Measurements from ENCODE around the gene TEX13C. TPM values are rescaled to one million over a fixed set of nuclear protein-coding genes. Genes with fewer than 3 reads are reported as not detected.

TEX13C gene
- total RNA-seq (2021) (not detected in 2 replicates), Bru-seq, nascent RNA (not detected), BruChase-seq, experiment 1, labeled RNA remaining after a 2-hour chase (not detected), BruChase-seq, experiment 2, labeled RNA remaining after a 6-hour chase (not detected)
- long read RNA-seq: 0 reads

DNA sequence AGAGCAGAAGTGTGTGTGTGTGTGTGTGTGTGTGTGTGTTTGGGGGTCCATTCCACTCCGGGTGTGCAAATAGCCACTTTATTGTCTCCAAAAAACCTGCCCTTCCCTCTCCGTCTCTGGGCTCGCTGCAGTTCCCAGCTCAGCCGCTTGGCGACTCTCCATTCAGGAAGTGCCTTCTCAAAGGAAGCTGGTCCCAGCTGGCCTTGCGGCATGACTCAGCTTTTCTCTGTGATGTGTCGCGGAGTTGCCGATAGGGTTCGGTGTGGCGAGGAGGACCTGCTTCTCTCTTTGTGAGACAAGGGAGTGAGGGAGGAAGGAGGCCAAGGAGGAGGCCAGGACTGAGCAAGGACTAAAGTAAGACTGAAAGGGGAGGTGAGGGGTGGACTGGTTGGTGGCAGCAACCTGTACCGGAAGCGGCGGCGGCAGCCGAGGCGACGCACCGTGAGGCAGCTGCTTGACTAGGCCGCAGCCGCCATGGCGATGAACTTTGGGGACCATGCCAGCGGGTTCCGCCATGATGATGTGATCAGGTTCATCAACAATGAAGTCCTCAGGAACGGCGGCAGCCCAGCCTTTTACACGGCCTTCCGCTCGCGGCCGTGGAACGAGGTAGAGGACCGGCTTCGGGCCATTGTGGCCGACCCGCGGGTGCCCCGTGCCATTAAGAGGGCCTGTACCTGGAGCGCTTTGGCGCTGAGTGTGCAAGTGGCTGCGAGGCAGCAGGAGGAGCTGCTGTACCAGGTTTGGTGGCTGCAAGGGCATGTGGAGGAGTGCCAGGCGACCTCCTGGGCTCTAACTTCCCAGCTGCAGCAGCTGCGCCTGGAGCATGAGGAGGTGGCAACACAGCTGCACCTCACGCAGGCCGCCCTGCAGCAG lies at the start of gene TEX13C:
TEX13C (plus strand) TSS at position 226 of the 876 bp plus-strand sequence; CDS start at position 475, 249 bp downstream.
- BruUV-seq (replicated peaks): no TSS peak
- H2AFZ ChIP-seq: no peak within 1 kb of the TSS
- CTCF ChIA-PET: no interaction called here
- POLR2A ChIA-PET (ENCODE audit: unreplicated experiment): no interaction called here
- H3K4me2 ChIP-seq: no peak within 1 kb of the TSS
- H3K36me3 ChIP-seq (ENCODE audit: low read depth): no peaks in the 10 kb centered on the region
- H3K27ac ChIP-seq: no peak within 1 kb of the TSS
- no peaks in the 10 kb centered on the region for H3K27me3 ChIP-seq (ENCODE audit: insufficient read depth, low read depth)
- H3K9me3 ChIP-seq (ENCODE audit: insufficient read depth, low read depth): no peaks in the 10 kb centered on the region
- H3K4me3 ChIP-seq: no peak within 1 kb of the TSS
- intact Hi-C loops (cut with micrococcal nuclease; ENCODE audit: unreplicated experiment): no loop called here
- H3K79me2 ChIP-seq (ENCODE audit: low read depth): no peaks in the 10 kb centered on the region
- H3F3A ChIP-seq (ENCODE audit: insufficient read depth, low read depth): no peaks in the 10 kb centered on the region
- no peaks in the 10 kb centered on the region for H4K20me1 ChIP-seq (ENCODE audit: insufficient read depth)
- no peaks in the 10 kb centered on the region for H3K9me2 ChIP-seq (ENCODE audit: insufficient read depth)
- no peak for DNase-seq
- no peak for TF ChIP-seq EZH2 (IDR thresholded peaks at IDR 0.05; ENCODE audit: low read depth)
- H3K4me1 ChIP-seq (replicated peaks; ENCODE audit: insufficient read depth): no peaks in the 10 kb centered on the region

DNA sequence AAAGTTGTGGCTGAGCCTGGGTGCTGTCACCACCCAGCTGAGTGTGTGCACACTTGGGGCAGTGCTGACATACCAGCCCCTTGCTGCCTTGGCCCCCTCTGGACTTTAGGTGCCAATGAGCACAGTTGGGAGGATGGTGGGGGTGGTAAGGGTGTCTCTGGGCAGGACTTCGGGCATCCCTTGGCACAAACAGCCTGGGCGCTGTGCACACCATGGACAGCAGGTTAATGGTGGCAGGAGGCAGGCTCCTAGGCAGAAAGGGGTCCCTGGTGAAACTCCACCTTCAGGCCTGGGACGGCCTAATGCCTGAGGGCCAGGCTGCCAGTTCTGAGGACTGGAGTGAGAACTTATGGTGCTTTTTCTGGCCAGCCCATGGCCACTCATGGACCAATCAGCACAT lies 32.4 kb upstream of the TEX13C start:
- ChIA-PET CTCF (no interaction called here), POLR2A (ENCODE audit: unreplicated experiment) (no interaction called here)
- H3K27ac ChIP-seq: no peak overlapping the region
- H2AFZ ChIP-seq: no peak overlapping the region
- H3K4me1 ChIP-seq (replicated peaks; ENCODE audit: insufficient read depth): no peaks in the 10 kb centered on the region
- H3K27me3 ChIP-seq (ENCODE audit: insufficient read depth, low read depth): no peaks in the 10 kb centered on the region
- no TSS peak for BruUV-seq (replicated peaks)
- no peaks in the 10 kb centered on the region for H4K20me1 ChIP-seq (ENCODE audit: insufficient read depth)
- no peaks in the 10 kb centered on the region for H3K79me2 ChIP-seq (ENCODE audit: low read depth)
- H3K4me2 ChIP-seq: no peak overlapping the region
- TF ChIP-seq, protein P1, sequence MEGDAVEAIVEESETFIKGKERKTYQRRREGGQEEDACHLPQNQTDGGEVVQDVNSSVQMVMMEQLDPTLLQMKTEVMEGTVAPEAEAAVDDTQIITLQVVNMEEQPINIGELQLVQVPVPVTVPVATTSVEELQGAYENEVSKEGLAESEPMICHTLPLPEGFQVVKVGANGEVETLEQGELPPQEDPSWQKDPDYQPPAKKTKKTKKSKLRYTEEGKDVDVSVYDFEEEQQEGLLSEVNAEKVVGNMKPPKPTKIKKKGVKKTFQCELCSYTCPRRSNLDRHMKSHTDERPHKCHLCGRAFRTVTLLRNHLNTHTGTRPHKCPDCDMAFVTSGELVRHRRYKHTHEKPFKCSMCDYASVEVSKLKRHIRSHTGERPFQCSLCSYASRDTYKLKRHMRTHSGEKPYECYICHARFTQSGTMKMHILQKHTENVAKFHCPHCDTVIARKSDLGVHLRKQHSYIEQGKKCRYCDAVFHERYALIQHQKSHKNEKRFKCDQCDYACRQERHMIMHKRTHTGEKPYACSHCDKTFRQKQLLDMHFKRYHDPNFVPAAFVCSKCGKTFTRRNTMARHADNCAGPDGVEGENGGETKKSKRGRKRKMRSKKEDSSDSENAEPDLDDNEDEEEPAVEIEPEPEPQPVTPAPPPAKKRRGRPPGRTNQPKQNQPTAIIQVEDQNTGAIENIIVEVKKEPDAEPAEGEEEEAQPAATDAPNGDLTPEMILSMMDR (conservative IDR thresholded peaks at IDR 0.05): no peak
- no peak for TF ChIP-seq EZH2 (IDR thresholded peaks at IDR 0.05; ENCODE audit: low read depth)
- no peaks in the 10 kb centered on the region for H3K9me2 ChIP-seq (ENCODE audit: insufficient read depth)
- H3K4me3 ChIP-seq: no peak overlapping the region
- no peaks in the 10 kb centered on the region for H3F3A ChIP-seq (ENCODE audit: insufficient read depth, low read depth)
- H3K36me3 ChIP-seq (ENCODE audit: low read depth): no peaks in the 10 kb centered on the region
- no peaks in the 10 kb centered on the region for H3K9me3 ChIP-seq (ENCODE audit: insufficient read depth, low read depth)
- intact Hi-C loops (cut with micrococcal nuclease; ENCODE audit: unreplicated experiment): no loop called here
- DNase-seq: no peak

- DNase-seq: no peak
- Histone ChIP-seq H2AFZ (no peak overlapping the region), H3K9me2 (ENCODE audit: insufficient read depth) (no peaks in the 10 kb centered on the region), H3K27ac (no peak overlapping the region), H3K4me3 (no peak overlapping the region), H3K79me2 (ENCODE audit: low read depth) (no peaks in the 10 kb centered on the region), H3K36me3 (ENCODE audit: low read depth) (no peaks in the 10 kb centered on the region), H3K9me3 (ENCODE audit: insufficient read depth, low read depth) (no peaks in the 10 kb centered on the region), H4K20me1 (ENCODE audit: insufficient read depth) (no peaks in the 10 kb centered on the region), H3K27me3 (ENCODE audit: insufficient read depth, low read depth) (no peaks in the 10 kb centered on the region), H3K4me2 (no peak overlapping the region), H3F3A (ENCODE audit: insufficient read depth, low read depth) (no peaks in the 10 kb centered on the region), H3K4me1 (replicated peaks; ENCODE audit: insufficient read depth) (no peaks in the 10 kb centered on the region)
- BruUV-seq (replicated peaks): no TSS peak
- ChIA-PET CTCF (interaction anchor here (0.7 kb wide), 1 partner anchor 1160 kb away, joined by 3 read pairs; no protein-coding TSS in a partner anchor), POLR2A (ENCODE audit: unreplicated experiment) (no interaction called here)
- intact Hi-C loops (cut with micrococcal nuclease; ENCODE audit: unreplicated experiment): no loop called here
- TF ChIP-seq EZH2 (IDR thresholded peaks at IDR 0.05; ENCODE audit: low read depth): no peak
- TF ChIP-seq, protein P1 (conservative IDR thresholded peaks at IDR 0.05): no peak
Observed at GRCh38 chrX:125288343-125288742, 31.3 kb upstream of the TEX13C start.

Measured in PC-9 (cell line).